Activated CD4-positive, alpha-beta T cell treated with anti-CD3 and anti-CD28 coated beads, Interleukin-2, amount 10 ng/mL, durations not matched to agents 24 days and 14 days (primary cell): ENCODE results near the gene UHMK1. TPM values are rescaled to one million over a fixed set of nuclear protein-coding genes. Genes with fewer than 3 reads are reported as not detected.
"Not testable (repeated sequence)": the region's sequence is repeated elsewhere in the genome, so short reads cannot be mapped to it uniquely, and the experiment has no call there.

Experiments
- DNase-seq: peaks from one replicate; pipeline ENCODE4 v3.0.0; 2022
- H3K27ac Mint-ChIP-seq: one replicate; pipeline ENCODE4 v1.8.0; 2022; ENCODE audit warnings: mild to moderate bottlenecking, mixed read lengths
- H3K27me3 Mint-ChIP-seq: one replicate; pipeline ENCODE4 v1.8.0; 2022; ENCODE audit warnings: mixed read lengths
- H3K36me3 Mint-ChIP-seq: one replicate; pipeline ENCODE4 v1.8.0; 2022; ENCODE audit warnings: low read depth, mild to moderate bottlenecking, mixed read lengths
- H3K4me1 Mint-ChIP-seq: one replicate; pipeline ENCODE4 v1.8.0; 2021; ENCODE audit warnings: mixed read lengths
- H3K4me3 Mint-ChIP-seq: one replicate; pipeline ENCODE4 v1.8.0; 2022; ENCODE audit warnings: mild to moderate bottlenecking, moderate library complexity, mixed read lengths
- H3K9me3 Mint-ChIP-seq: one replicate; pipeline ENCODE4 v1.8.0; 2021; ENCODE audit warnings: mixed read lengths
- intact Hi-C: fragments of 100-400 bp; cut with micrococcal nuclease; formaldehyde crosslinking; loops from one replicate; pipeline ENCODE4 v1.15.1; 2023
- total RNA-seq: library from RNA; stranded (reverse); gene quantifications from 2 replicates; pipeline ENCODE4 v1.2.3, GENCODE V29; 2022

The UHMK1 gene
- 59.8 and 60.1 TPM in 2 replicates for total RNA-seq

- DNase-seq = peak; percentile 96
- Mint-ChIP-seq H3K9me3 (peaks cover 4% of the 10 kb centered on the region), H3K4me1 (peaks cover 28% of the 10 kb centered on the region), H3K27ac (peak within 1 kb of the TSS; percentile 88), H3K36me3 (peaks cover 21% of the 10 kb centered on the region), H3K4me3 (peak within 1 kb of the TSS; percentile 86), H3K27me3 (peaks cover 4% of the 10 kb centered on the region)
- intact Hi-C loops = loop anchor here (1.0 to 5.0 kb wide), 3 partner anchors 63 to 824 kb away; partner anchors contain the start of genes ATF6, NUF2 and UAP1
These were observed at the start of gene UHMK1 for GRCh38 chr1:162497723-162498495. Gene UHMK1, plus strand, starts transcription at chr1:162497818. Its CDS starts 183 bp downstream, at chr1:162498001.

GRCh38 chr1:162454361-162454760, 43.3 kb upstream of the UHMK1 start:
- H3K27ac Mint-ChIP-seq, intact Hi-C loops, DNase-seq, H3K9me3 Mint-ChIP-seq, H3K4me3 Mint-ChIP-seq, H3K36me3 Mint-ChIP-seq, H3K4me1 Mint-ChIP-seq, H3K27me3 Mint-ChIP-seq: not testable (repeated sequence)

- Mint-ChIP-seq H3K27ac (no peak overlapping the region), H3K27me3 (peaks cover 2% of the 10 kb centered on the region), H3K4me1 (no peaks in the 10 kb centered on the region), H3K9me3 (no peaks in the 10 kb centered on the region), H3K36me3 (no peaks in the 10 kb centered on the region), H3K4me3 (no peak overlapping the region)
- DNase-seq = no peak
- intact Hi-C loops = no loop called here
These were observed 41.3 kb upstream of the UHMK1 start for GRCh38 chr1:162456323-162456722.

- Mint-ChIP-seq H3K4me3 (no peak overlapping the region), H3K27ac (no peak overlapping the region), H3K27me3 (no peaks in the 10 kb centered on the region), H3K36me3 (no peaks in the 10 kb centered on the region), H3K9me3 (no peaks in the 10 kb centered on the region), H3K4me1 (no peaks in the 10 kb centered on the region)
- DNase-seq = no peak
- intact Hi-C loops = no loop called here
These were observed 39.4 kb upstream of the UHMK1 start for GRCh38 chr1:162458236-162458635.

GRCh38 chr1:162462425-162462824, 35.2 kb upstream of the UHMK1 start:
- DNase-seq, H3K27ac Mint-ChIP-seq, H3K9me3 Mint-ChIP-seq, H3K36me3 Mint-ChIP-seq, H3K4me3 Mint-ChIP-seq, H3K4me1 Mint-ChIP-seq, intact Hi-C loops, H3K27me3 Mint-ChIP-seq: not testable (repeated sequence)

GRCh38 chr1:162463021-162463420, 34.6 kb upstream of the UHMK1 start:
- no peak overlapping the region for H3K27ac Mint-ChIP-seq
- no peaks in the 10 kb centered on the region for H3K36me3 Mint-ChIP-seq
- intact Hi-C loops = no loop called here
- no peak overlapping the region for H3K4me3 Mint-ChIP-seq
- H3K4me1 Mint-ChIP-seq = no peaks in the 10 kb centered on the region
- DNase-seq = no peak
- H3K27me3 Mint-ChIP-seq = no peaks in the 10 kb centered on the region
- H3K9me3 Mint-ChIP-seq = peaks cover 3% of the 10 kb centered on the region

GRCh38 chr1:162466797-162467196, 30.8 kb upstream of the UHMK1 start:
- peaks cover 3% of the 10 kb centered on the region for H3K9me3 Mint-ChIP-seq
- no peak overlapping the region for H3K4me3 Mint-ChIP-seq
- no peak overlapping the region for H3K27ac Mint-ChIP-seq
- intact Hi-C loops = no loop called here
- peaks cover 4% of the 10 kb centered on the region for H3K27me3 Mint-ChIP-seq
- no peaks in the 10 kb centered on the region for H3K4me1 Mint-ChIP-seq
- H3K36me3 Mint-ChIP-seq = no peaks in the 10 kb centered on the region
- no peak for DNase-seq

- no peak for DNase-seq
- H3K27ac Mint-ChIP-seq = no peak overlapping the region
- no peak overlapping the region for H3K4me3 Mint-ChIP-seq
- H3K36me3 Mint-ChIP-seq = no peaks in the 10 kb centered on the region
- peaks cover 4% of the 10 kb centered on the region for H3K27me3 Mint-ChIP-seq
- H3K9me3 Mint-ChIP-seq = peaks cover 7% of the 10 kb centered on the region
- H3K4me1 Mint-ChIP-seq = no peaks in the 10 kb centered on the region
- intact Hi-C loops = no loop called here
These were observed 27.4 kb upstream of the UHMK1 start for GRCh38 chr1:162470216-162470615.

GRCh38 chr1:162471290-162471853, 26.2 kb upstream of the UHMK1 start:
- no peaks in the 10 kb centered on the region for H3K36me3 Mint-ChIP-seq
- H3K4me1 Mint-ChIP-seq = no peaks in the 10 kb centered on the region
- H3K27me3 Mint-ChIP-seq = peaks cover 4% of the 10 kb centered on the region
- peaks cover 12% of the 10 kb centered on the region for H3K9me3 Mint-ChIP-seq
- intact Hi-C loops = no loop called here
- H3K27ac Mint-ChIP-seq = no peak overlapping the region
- H3K4me3 Mint-ChIP-seq = no peak overlapping the region
- DNase-seq = no peak

GRCh38 chr1:162475089-162475488, 22.5 kb upstream of the UHMK1 start:
- H3K4me3 Mint-ChIP-seq = no peak overlapping the region
- peaks cover 12% of the 10 kb centered on the region for H3K9me3 Mint-ChIP-seq
- intact Hi-C loops = no loop called here
- H3K36me3 Mint-ChIP-seq = no peaks in the 10 kb centered on the region
- no peak for DNase-seq
- no peak overlapping the region for H3K27ac Mint-ChIP-seq
- H3K27me3 Mint-ChIP-seq = peaks cover 9% of the 10 kb centered on the region
- no peaks in the 10 kb centered on the region for H3K4me1 Mint-ChIP-seq

- Mint-ChIP-seq H3K36me3 (no peaks in the 10 kb centered on the region), H3K4me3 (no peak overlapping the region), H3K27ac (no peak overlapping the region)
These were observed 22.0 kb upstream of the UHMK1 start for GRCh38 chr1:162475539-162476185.

GRCh38 chr1:162476620-162477019, 21.0 kb upstream of the UHMK1 start:
- H3K4me3 Mint-ChIP-seq = no peak overlapping the region
- intact Hi-C loops = no loop called here
- H3K27ac Mint-ChIP-seq = no peak overlapping the region
- peaks cover 12% of the 10 kb centered on the region for H3K9me3 Mint-ChIP-seq
- H3K27me3 Mint-ChIP-seq = peaks cover 8% of the 10 kb centered on the region
- DNase-seq = no peak
- H3K36me3 Mint-ChIP-seq = no peaks in the 10 kb centered on the region
- no peaks in the 10 kb centered on the region for H3K4me1 Mint-ChIP-seq

More at GRCh38 chr1:162475539-162476185, 22.0 kb upstream of the UHMK1 start:
- H3K9me3 Mint-ChIP-seq = peaks cover 12% of the 10 kb centered on the region
- intact Hi-C loops = no loop called here
- no peak for DNase-seq
- H3K27me3 Mint-ChIP-seq = peaks cover 12% of the 10 kb centered on the region
- no peaks in the 10 kb centered on the region for H3K4me1 Mint-ChIP-seq

GRCh38 chr1:162485236-162485635, 12.4 kb upstream of the UHMK1 start:
- Mint-ChIP-seq H3K36me3 (no peaks in the 10 kb centered on the region), H3K27me3 (peaks cover 16% of the 10 kb centered on the region), H3K27ac (no peak overlapping the region), H3K9me3 (no peaks in the 10 kb centered on the region), H3K4me3 (no peak overlapping the region), H3K4me1 (no peaks in the 10 kb centered on the region)
- no peak for DNase-seq
- intact Hi-C loops = no loop called here

- DNase-seq = no peak
- no peaks in the 10 kb centered on the region for H3K4me1 Mint-ChIP-seq
- peaks cover 26% of the 10 kb centered on the region for H3K27me3 Mint-ChIP-seq
- no peaks in the 10 kb centered on the region for H3K36me3 Mint-ChIP-seq
- no peaks in the 10 kb centered on the region for H3K9me3 Mint-ChIP-seq
- intact Hi-C loops = no loop called here
- no peak overlapping the region for H3K4me3 Mint-ChIP-seq
- no peak overlapping the region for H3K27ac Mint-ChIP-seq
These were observed 10.4 kb upstream of the UHMK1 start for GRCh38 chr1:162487241-162487640.
